HG03469 (cell line): ENCODE measurements around the gene ITGB3.

Experiments used
- ATAC-seq: cut with Tn5 transposase; IDR thresholded peaks from one replicate; pipeline ENCODE4 v1.9.1; 2021; ENCODE audit warnings: mild to moderate bottlenecking, moderate library complexity, moderate number of reproducible peaks; ENCODE audit not compliant: unreplicated experiment

Gene ITGB3

GRCh38 chr17:47325176-47325575 lies 71.5 kb downstream of the ITGB3 start:
- no peak for ATAC-seq

DNA sequence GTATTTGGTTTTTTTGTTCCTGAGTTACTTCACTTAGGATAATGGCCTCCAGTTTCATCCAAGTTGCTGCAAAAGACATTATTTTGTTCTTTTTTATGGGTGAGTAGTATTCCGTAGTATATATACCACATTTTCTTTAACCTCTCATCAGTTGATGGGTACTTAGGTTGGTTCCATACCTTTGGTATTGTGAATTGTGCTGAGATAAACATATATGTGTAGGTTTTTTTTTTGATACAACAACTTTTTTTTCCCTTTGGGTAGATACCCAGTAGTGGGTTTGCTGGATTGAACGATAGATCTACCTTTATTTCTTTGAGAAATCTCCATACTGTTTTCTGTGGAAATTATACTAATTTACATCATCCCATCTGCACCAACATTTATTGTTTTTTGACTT lies 76.9 kb downstream of the ITGB3 start:
- no peak for ATAC-seq

DNA sequence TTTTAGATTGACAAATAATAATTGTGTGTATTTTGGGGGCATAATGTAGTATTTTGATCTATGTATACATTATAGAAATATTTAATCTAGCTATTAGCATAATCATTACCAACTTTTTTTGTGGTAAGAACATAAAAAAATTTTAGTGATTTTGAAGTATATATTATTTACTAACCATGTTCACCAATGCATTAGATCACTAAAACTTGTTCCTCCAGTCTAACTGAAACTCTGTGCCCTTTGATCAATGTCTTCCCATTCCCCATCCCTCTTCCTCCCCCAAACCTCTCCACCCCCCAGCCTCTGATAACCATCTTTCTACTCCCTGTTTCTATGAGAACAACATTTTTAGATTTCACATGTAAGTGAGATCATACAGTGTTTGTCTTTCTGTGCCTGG lies 78.7 kb downstream of the ITGB3 start:
- no peak for ATAC-seq

DNA sequence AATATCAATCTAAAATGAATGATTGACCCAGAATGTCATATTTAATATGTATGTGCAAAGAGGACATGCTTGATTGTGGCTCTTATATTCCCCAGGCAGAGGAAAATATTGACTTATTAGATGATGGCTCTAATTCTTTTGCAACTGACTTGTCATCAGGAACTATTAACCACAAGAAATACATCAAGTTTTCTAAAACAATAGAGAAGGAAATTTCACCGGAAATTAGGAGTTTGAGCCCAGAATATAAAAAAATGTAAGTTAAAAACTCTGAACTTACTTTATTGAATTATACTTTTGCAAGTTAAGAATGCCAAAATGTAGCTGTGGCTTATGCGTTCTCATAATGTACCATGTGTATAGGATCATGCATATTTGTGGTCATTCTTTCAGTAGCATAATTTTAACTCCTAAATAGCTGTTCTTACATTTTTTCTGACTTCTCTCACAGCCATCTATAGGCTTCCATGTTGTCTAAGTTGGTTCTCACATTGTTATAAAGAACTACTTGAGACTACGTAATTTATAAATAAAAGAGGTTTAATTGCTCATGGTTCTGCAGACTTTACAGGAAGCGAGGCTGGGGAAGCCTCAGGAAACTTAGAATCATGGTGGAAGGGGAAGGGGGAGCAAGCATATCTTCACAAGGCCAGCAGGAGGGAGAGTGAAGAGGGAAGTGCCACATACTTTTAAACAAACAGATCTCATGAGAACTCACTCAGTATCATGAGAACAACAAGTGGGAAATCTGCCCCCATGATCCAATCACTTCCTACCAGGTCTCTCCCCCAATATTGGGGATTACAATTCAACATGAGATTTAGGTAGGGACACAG lies 81.7 kb downstream of the ITGB3 start:
- no peak for ATAC-seq

GRCh38 chr17:47338026-47338425 lies 84.4 kb downstream of the ITGB3 start:
- ATAC-seq: no peak

GRCh38 chr17:47352848-47353247 lies 99.2 kb downstream of the ITGB3 start:
- ATAC-seq: no peak

DNA sequence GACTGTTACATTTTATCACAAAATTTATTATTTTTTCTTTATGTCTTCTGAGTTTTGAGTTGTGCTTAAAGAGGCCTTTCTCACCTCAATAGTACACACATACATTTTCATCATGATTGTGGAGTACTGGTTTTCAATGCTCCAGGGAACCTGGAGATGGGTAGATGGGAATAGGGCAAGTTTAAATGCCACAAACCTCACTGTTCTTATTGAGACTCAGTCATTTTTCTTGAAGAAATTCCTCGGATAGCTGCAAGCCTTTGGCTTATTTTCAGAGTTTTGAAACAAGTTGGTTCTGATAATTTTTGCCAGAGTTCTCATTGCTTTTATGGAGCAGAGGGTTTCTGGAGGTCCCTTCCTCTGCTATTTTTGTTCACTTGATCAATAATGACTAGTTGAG lies 105.0 kb downstream of the ITGB3 start:
- no peak for ATAC-seq
